ENCODE data around the gene MCM8. TPM values are rescaled to one million over a fixed set of nuclear protein-coding genes. Genes with fewer than 3 reads are reported as not detected.

The MCM8 gene
- total RNA-seq, 2 donors from 2014 or later, result 26.1 to 43.0 TPM

GRCh38 chr20:6034134-6034969 lies 83.9 kb downstream of the MCM8 start:
- TF ChIP-seq, protein P1, sequence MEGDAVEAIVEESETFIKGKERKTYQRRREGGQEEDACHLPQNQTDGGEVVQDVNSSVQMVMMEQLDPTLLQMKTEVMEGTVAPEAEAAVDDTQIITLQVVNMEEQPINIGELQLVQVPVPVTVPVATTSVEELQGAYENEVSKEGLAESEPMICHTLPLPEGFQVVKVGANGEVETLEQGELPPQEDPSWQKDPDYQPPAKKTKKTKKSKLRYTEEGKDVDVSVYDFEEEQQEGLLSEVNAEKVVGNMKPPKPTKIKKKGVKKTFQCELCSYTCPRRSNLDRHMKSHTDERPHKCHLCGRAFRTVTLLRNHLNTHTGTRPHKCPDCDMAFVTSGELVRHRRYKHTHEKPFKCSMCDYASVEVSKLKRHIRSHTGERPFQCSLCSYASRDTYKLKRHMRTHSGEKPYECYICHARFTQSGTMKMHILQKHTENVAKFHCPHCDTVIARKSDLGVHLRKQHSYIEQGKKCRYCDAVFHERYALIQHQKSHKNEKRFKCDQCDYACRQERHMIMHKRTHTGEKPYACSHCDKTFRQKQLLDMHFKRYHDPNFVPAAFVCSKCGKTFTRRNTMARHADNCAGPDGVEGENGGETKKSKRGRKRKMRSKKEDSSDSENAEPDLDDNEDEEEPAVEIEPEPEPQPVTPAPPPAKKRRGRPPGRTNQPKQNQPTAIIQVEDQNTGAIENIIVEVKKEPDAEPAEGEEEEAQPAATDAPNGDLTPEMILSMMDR (conservative IDR thresholded peaks at IDR 0.05), result no peak
- Histone ChIP-seq H3K4me1 (ENCODE audit: control insufficient read depth, insufficient read depth, low read length) (peaks cover 5% of the 10 kb centered on the region), H3K27ac (ENCODE audit: low read depth, low read length) (no peak overlapping the region), H3K4me3 (ENCODE audit: low read length) (no peak overlapping the region), H3K9me3 (ENCODE audit: control insufficient read depth, low read length) (no peaks in the 10 kb centered on the region), H3K36me3 (ENCODE audit: control insufficient read depth, insufficient read depth, low read length) (peaks cover 76% of the 10 kb centered on the region), H3K9ac (ENCODE audit: extremely low read depth, low read length, poor library complexity, severe bottlenecking) (no peak overlapping the region), H3K27me3 (ENCODE audit: control insufficient read depth, insufficient read depth, low read length, poor library complexity, severe bottlenecking) (no peaks in the 10 kb centered on the region)
- Mint-ChIP-seq H3K9me3 (no peaks in the 10 kb centered on the region), H3K4me1 (no peaks in the 10 kb centered on the region), H3K4me3 (no peak overlapping the region), H3K27ac (peak overlapping the region; percentile 3), H3K27me3 (ENCODE audit: insufficient read depth) (no peaks in the 10 kb centered on the region), H3K36me3 (ENCODE audit: low read depth) (peaks cover 45% of the 10 kb centered on the region)
- 77 to 100% methylated on average over 2 of the region's 2 CpGs for WGBS, 2 experiments (ENCODE audit: insufficient coverage in 1 of 2, insufficient read length in 1 of 2)
- no peak for DNase-seq

GRCh38 chr20:6036213-6036612 lies 85.8 kb downstream of the MCM8 start:
- Mint-ChIP-seq H3K9me3 (no peaks in the 10 kb centered on the region), H3K4me1 (no peaks in the 10 kb centered on the region), H3K4me3 (no peak overlapping the region), H3K36me3 (ENCODE audit: low read depth) (peaks cover 59% of the 10 kb centered on the region), H3K27me3 (ENCODE audit: insufficient read depth) (no peaks in the 10 kb centered on the region), H3K27ac (no peak overlapping the region)
- Histone ChIP-seq H3K4me1 (ENCODE audit: control insufficient read depth, insufficient read depth, low read length) (peaks cover 5% of the 10 kb centered on the region), H3K27me3 (ENCODE audit: control insufficient read depth, insufficient read depth, low read length, poor library complexity, severe bottlenecking) (no peaks in the 10 kb centered on the region), H3K36me3 (ENCODE audit: control insufficient read depth, insufficient read depth, low read length) (peaks cover 77% of the 10 kb centered on the region), H3K9me3 (ENCODE audit: control insufficient read depth, low read length) (no peaks in the 10 kb centered on the region), H3K27ac (ENCODE audit: low read depth, low read length) (no peak overlapping the region), H3K9ac (ENCODE audit: extremely low read depth, low read length, poor library complexity, severe bottlenecking) (no peak overlapping the region), H3K4me3 (ENCODE audit: low read length) (no peak overlapping the region)
- 93 to 100% methylated on average over 1 to 4 of the region's 4 CpGs for WGBS, 2 experiments (ENCODE audit: insufficient coverage in 1 of 2, insufficient read length in 1 of 2)
- DNase-seq, result no peak
- TF ChIP-seq, protein P1 (conservative IDR thresholded peaks at IDR 0.05), result no peak

- TF ChIP-seq, protein P1 (conservative IDR thresholded peaks at IDR 0.05), result no peak
- no peak overlapping the region for H3K4me3 ChIP-seq (ENCODE audit: low read length)
- H3K27me3 Mint-ChIP-seq (ENCODE audit: insufficient read depth), result no peaks in the 10 kb centered on the region
- no peak overlapping the region for H3K27ac Mint-ChIP-seq
- H3K27me3 ChIP-seq (ENCODE audit: control insufficient read depth, insufficient read depth, low read length, poor library complexity, severe bottlenecking), result no peaks in the 10 kb centered on the region
- DNase-seq, result no peak
- no peaks in the 10 kb centered on the region for H3K4me1 Mint-ChIP-seq
- H3K4me3 Mint-ChIP-seq, result no peak overlapping the region
- no peaks in the 10 kb centered on the region for H3K9me3 Mint-ChIP-seq
- no peak overlapping the region for H3K9ac ChIP-seq (ENCODE audit: extremely low read depth, low read length, poor library complexity, severe bottlenecking)
- WGBS, 2 experiments (ENCODE audit: insufficient coverage in 1 of 2, insufficient read length in 1 of 2), result 89% methylated on average over 1 of the region's 1 CpG; no CpG with 5 or more reads in 1 of the 2 experiments
- H3K9me3 ChIP-seq (ENCODE audit: control insufficient read depth, low read length), result no peaks in the 10 kb centered on the region
- H3K36me3 ChIP-seq (ENCODE audit: control insufficient read depth, insufficient read depth, low read length), result peaks cover 73% of the 10 kb centered on the region
- peaks cover 62% of the 10 kb centered on the region for H3K36me3 Mint-ChIP-seq (ENCODE audit: low read depth)
- H3K27ac ChIP-seq (ENCODE audit: low read depth, low read length), result no peak overlapping the region
- H3K4me1 ChIP-seq (ENCODE audit: control insufficient read depth, insufficient read depth, low read length), result peaks cover 5% of the 10 kb centered on the region
These were observed 86.6 kb downstream of the MCM8 start for GRCh38 chr20:6037082-6037481.
